Cardiac muscle cell (in vitro differentiated cells and primary cell): ENCODE results near the gene FRMD3. TPM values are rescaled to one million over a fixed set of nuclear protein-coding genes. Genes with fewer than 3 reads are reported as not detected.

ENCODE experiments used
- DNase-seq, 2 donors: peaks; one replicate each; pipeline versions ENCODE4 v3.0.0 to v3.0.0-alpha.2; 2010 to 2017; ENCODE audit warnings: low read depth in 1 of 2, low spot score in 1 of 2
- H3K27ac ChIP-seq: fragments of 200-600 bp; sonication (generic); 2 replicates; pipeline ENCODE4 v1.5.1; 2016
- H3K27me3 ChIP-seq: fragments of 200-600 bp; sonication (generic); 2 replicates; pipeline ENCODE4 v1.6.0; 2016; ENCODE audit warnings: control low read depth
- H3K36me3 ChIP-seq: fragments of 200-600 bp; sonication (generic); 2 replicates; pipeline ENCODE4 v1.5.1; 2016; ENCODE audit warnings: control low read depth
- H3K4me1 ChIP-seq: fragments of 200-600 bp; sonication (generic); 2 replicates; pipeline ENCODE4 v1.8.1; 2017; ENCODE audit warnings: low read depth, mild to moderate bottlenecking, mixed run types
- H3K4me3 ChIP-seq: fragments of 200-600 bp; sonication (generic); 2 replicates; pipeline ENCODE4 v1.5.1; 2016; ENCODE audit warnings: mild to moderate bottlenecking
- H3K9me3 ChIP-seq: fragments of 200-600 bp; sonication (generic); 2 replicates; pipeline ENCODE4 v1.5.1; 2017; ENCODE audit warnings: low read depth, mild to moderate bottlenecking, control low read depth
- CTCF ChIP-seq: IDR thresholded peaks from 2 replicates; pipeline ENCODE4 v1.5.1; 2012; ENCODE audit warnings: low read depth, mild to moderate bottlenecking, low read length
- polyA plus RNA-seq: library from polyadenylated mRNA; unstranded; fragments of >200 nt; fragmentation: Nextera tagmentation; extraction: Ambion mirVana; gene quantifications from 2 replicates; pipeline ENCODE4 v1.2.1, GENCODE V29; 2016
- total RNA-seq: library from RNA; depleted of rRNA; stranded (reverse); fragments of >200 nt; gene quantifications from 2 replicates; pipeline ENCODE4 v1.2.3, GENCODE V29; 2016

FRMD3 gene
- total RNA-seq (66.4 and 74.1 TPM in 2 replicates), polyA plus RNA-seq (61.5 and 70.7 TPM in 2 replicates)

- DNase-seq: peak; percentile 78 to 88
- peaks cover 77% of the 10 kb centered on the region for H3K27me3 ChIP-seq
- no peak within 1 kb of the TSS for H3K27ac ChIP-seq
- TF ChIP-seq CTCF: peak; percentile 75
- no peaks in the 10 kb centered on the region for H3K9me3 ChIP-seq
- H3K4me3 ChIP-seq: peak within 1 kb of the TSS; percentile 47
- H3K36me3 ChIP-seq: no peaks in the 10 kb centered on the region
- H3K4me1 ChIP-seq: peaks cover 7% of the 10 kb centered on the region
Measured at GRCh38 chr9:83538172-83538889, at the start of gene FRMD3. Gene FRMD3 (minus strand): TSS chr9:83538401. CDS start chr9:83538231, 170 bp downstream.

GRCh38 chr9:83584995-83585394 lies 46.8 kb upstream of the FRMD3 start:
- TF ChIP-seq CTCF: no peak
- no peak overlapping the region for H3K4me3 ChIP-seq
- DNase-seq: no peak
- no peaks in the 10 kb centered on the region for H3K36me3 ChIP-seq
- no peak overlapping the region for H3K27ac ChIP-seq
- no peaks in the 10 kb centered on the region for H3K4me1 ChIP-seq
- H3K9me3 ChIP-seq: no peaks in the 10 kb centered on the region
- H3K27me3 ChIP-seq: no peaks in the 10 kb centered on the region

GRCh38 chr9:83583151-83584014 lies 45.2 kb upstream of the FRMD3 start:
- Histone ChIP-seq H3K4me1 (no peaks in the 10 kb centered on the region), H3K27ac (no peak overlapping the region), H3K36me3 (no peaks in the 10 kb centered on the region), H3K27me3 (no peaks in the 10 kb centered on the region), H3K9me3 (no peaks in the 10 kb centered on the region), H3K4me3 (no peak overlapping the region)
- peak; percentile 88 for TF ChIP-seq CTCF
- peak; percentile 66 to 80 for DNase-seq

- Histone ChIP-seq H3K27ac (no peak overlapping the region), H3K27me3 (no peaks in the 10 kb centered on the region), H3K9me3 (no peaks in the 10 kb centered on the region), H3K4me1 (no peaks in the 10 kb centered on the region), H3K4me3 (no peak overlapping the region), H3K36me3 (no peaks in the 10 kb centered on the region)
- DNase-seq: peak in 1 of 2 donors; percentile 84
- TF ChIP-seq CTCF: no peak
Measured at GRCh38 chr9:83582029-83582428, 43.8 kb upstream of the FRMD3 start.

GRCh38 chr9:83574482-83574881 lies 36.3 kb upstream of the FRMD3 start:
- no peak overlapping the region for H3K4me3 ChIP-seq

More at GRCh38 chr9:83574482-83574881, 36.3 kb upstream of the FRMD3 start:
- no peaks in the 10 kb centered on the region for H3K4me1 ChIP-seq
- no peaks in the 10 kb centered on the region for H3K9me3 ChIP-seq
- H3K27ac ChIP-seq: no peak overlapping the region
- H3K36me3 ChIP-seq: no peaks in the 10 kb centered on the region
- H3K27me3 ChIP-seq: no peaks in the 10 kb centered on the region
- TF ChIP-seq CTCF: no peak
- no peak for DNase-seq
